GM19455 (cell line): ENCODE results near the gene FAM131A.

Source experiments
- ATAC-seq: cut with Tn5 transposase; IDR thresholded peaks from one replicate; pipeline ENCODE4 v1.9.1; 2021; ENCODE audit not compliant: unreplicated experiment

Gene FAM131A, protein sequence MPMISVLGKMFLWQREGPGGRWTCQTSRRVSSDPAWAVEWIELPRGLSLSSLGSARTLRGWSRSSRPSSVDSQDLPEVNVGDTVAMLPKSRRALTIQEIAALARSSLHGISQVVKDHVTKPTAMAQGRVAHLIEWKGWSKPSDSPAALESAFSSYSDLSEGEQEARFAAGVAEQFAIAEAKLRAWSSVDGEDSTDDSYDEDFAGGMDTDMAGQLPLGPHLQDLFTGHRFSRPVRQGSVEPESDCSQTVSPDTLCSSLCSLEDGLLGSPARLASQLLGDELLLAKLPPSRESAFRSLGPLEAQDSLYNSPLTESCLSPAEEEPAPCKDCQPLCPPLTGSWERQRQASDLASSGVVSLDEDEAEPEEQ

DNA sequence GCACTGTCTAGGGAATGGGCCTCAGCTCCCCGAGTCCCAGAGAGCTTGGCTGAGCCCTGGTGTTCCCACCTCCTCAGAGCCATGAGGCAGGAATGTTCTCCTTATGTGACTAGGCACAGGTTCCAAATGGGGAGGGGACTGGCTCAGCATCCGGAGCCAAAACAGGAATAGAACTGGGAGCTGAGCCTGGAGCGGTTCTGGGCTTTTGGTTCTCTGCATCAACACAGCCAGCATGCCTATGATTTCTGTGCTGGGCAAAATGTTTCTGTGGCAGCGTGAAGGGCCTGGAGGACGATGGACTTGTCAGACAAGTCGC, at the start of gene FAM131A:
Gene FAM131A, plus strand, starts transcription at position 202 of the 316 bp plus-strand sequence. Its CDS starts 31 bp downstream, at position 233.
- ATAC-seq, result no peak

GRCh38 chr3:184289426-184289938, 47.9 kb upstream of the FAM131A start:
- ATAC-seq, result no peak

- ATAC-seq, result no peak
Measured at GRCh38 chr3:184290331-184290730, 47.1 kb upstream of the FAM131A start.

- no peak for ATAC-seq
Measured at GRCh38 chr3:184291044-184291737, 46.2 kb upstream of the FAM131A start.

- no peak for ATAC-seq
Measured at GRCh38 chr3:184291738-184292445, 45.5 kb upstream of the FAM131A start.

GRCh38 chr3:184295771-184296170, 41.6 kb upstream of the FAM131A start:
- no peak for ATAC-seq

DNA sequence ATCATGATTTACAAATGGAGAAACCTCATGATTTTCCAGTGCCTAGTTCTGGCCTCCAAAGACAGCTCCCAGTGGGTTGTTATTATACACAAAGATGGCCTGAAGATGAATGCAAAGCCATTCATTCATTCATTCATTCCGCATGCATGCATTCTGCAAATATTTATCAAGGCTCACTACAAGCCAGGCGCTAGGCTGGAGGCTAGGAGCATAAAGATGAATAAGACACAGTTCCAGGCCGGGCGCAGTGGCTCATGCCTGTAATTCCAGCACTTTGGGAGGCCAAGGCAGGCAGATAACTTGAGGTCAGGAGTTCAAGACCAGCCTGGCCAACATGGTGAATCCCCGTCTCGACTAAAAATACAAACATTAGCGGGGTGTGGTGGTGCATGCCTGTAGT, 40.8 kb upstream of the FAM131A start:
- no peak for ATAC-seq

- ATAC-seq, result peak; percentile 89
Measured at GRCh38 chr3:184298759-184299487, 38.5 kb upstream of the FAM131A start, which contains the start of gene PSMD2. PSMD2 (plus strand) TSS chr3:184299241; CDS start chr3:184299267, 26 bp downstream.

DNA sequence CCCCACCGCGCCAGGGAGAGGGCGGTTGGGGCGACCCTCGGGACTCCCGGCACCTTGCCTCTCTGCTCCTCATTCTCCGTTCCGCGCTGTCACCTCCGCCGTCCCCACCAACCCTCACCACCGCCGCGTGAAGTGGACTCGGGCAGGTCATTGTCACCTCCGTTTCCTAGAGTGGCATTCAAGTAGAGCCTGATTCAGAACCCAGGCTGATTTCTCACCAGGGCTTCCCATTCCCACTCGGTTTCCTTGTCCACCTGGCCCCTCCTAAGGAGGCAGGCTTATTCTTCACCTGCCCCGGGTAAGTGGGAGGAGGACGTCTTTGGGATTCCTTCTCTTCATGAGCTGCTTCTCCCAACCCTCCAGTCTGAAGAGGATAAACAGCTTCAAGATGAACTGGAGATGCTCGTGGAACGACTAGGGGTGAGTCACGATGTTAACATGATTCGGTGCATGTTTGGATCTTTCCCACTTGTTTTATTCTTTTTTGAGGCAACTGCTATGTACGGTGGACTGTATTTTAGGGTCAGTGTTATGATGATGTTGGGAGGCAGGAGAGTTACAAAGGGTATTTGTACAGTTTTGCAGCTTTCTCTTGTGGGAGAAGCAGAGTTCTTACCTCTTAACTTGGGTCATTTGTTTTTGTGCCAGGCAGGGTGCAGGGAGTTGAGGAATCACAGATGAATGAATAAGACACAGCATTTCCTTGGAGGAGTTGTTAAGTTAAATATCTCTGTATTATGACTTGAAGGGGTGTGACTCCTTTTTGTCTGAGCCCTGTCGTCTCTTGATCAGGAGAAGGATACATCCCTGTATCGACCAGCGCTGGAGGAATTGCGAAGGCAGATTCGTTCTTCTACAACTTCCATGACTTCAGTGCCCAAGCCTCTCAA, 37.7 kb upstream of the FAM131A start:
- ATAC-seq, result no peak

DNA sequence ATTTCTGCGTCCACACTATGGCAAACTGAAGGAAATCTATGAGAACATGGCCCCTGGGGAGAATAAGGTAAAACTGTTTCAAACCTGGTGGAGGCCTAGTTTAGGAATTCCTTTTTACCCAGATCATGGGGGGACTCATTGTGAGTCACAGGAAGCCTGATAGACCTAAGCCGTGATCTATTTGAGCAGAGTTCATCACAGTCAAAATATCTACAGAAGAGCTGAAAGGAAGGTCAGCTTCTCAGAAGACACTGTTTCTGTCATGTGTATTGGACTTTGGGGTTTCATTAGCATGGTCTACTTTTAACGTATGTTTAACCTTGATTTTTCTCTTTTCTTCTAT, 37.1 kb upstream of the FAM131A start:
- no peak for ATAC-seq

DNA sequence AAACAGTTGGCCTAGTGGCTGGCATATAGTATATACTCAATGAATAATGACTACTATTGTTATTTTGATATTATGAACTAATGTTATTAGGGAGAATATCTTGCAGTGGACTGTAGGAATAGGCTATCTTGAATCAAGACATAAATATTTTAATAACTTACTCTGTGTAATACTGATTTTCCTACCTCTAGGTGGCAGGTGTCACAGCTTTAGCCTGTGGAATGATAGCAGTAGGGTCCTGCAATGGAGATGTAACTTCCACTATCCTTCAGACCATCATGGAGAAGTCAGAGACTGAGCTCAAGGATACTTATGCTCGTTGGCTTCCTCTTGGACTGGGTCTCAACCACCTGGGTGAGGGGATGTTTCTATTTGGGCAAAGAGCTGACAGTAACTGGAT, 31.8 kb upstream of the FAM131A start:
- ATAC-seq, result no peak

- ATAC-seq, result no peak
Measured at GRCh38 chr3:184306341-184306972, 30.9 kb upstream of the FAM131A start.

DNA sequence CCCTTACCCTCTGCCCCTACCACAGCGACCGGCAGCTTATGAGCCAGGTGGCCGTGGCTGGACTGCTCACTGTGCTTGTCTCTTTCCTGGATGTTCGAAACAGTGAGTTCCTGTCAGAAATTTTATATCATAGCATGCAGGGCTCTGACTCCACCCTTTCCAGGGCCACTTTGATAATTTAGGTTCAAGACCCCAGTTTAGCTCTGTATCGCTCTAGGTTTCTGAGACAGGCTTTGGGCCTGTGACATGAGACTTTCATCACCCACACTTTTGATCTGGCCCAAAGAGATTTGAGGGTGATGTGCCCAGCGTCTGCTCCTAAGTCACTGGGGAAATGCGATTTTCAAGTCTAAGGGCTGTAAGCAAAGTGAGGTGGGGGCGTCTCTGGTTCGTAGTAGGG, 29.5 kb upstream of the FAM131A start:
- ATAC-seq, result no peak

GRCh38 chr3:184308744-184309143, 28.7 kb upstream of the FAM131A start:
- no peak for ATAC-seq

DNA sequence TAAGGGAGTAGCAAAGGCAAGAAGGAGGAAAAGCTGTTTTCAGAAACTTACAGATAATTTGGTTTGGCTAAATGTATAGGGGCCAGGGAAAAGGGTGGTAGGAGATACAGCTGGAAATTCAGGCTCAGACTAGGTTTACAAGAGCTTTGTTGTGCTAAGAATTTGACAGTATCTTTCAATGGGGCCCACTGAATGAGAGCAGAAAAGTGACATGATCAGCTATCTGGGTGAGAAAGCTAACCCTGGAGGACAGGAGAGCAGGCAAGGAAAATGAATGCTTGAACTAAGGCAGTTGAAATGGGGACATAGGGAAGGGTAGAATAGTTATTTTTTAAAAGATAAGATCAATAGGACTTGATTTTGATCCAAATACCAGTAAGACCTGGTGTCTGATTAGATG, 25.8 kb upstream of the FAM131A start:
- no peak for ATAC-seq

DNA sequence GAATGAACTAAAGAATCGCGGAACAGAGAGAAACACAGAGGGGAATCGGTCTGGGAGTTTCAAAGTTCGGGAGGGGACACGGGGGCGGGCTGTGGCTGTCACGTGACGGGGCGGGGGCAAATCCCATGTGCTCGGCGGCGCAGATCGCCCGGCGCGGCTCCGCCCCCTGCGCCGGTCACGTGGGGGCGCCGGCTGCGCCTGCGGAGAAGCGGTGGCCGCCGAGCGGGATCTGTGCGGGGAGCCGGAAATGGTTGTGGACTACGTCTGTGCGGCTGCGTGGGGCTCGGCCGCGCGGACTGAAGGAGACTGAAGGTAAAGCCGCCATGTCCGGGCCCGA, 23.1 kb upstream of the FAM131A start, which contains the start of gene EIF4G1:
Gene EIF4G1, plus strand, starts transcription at position 244 of the 337 bp plus-strand sequence. CDS start 1,191 bp downstream, outside the sequence.
- ATAC-seq, result peak; percentile 83

DNA sequence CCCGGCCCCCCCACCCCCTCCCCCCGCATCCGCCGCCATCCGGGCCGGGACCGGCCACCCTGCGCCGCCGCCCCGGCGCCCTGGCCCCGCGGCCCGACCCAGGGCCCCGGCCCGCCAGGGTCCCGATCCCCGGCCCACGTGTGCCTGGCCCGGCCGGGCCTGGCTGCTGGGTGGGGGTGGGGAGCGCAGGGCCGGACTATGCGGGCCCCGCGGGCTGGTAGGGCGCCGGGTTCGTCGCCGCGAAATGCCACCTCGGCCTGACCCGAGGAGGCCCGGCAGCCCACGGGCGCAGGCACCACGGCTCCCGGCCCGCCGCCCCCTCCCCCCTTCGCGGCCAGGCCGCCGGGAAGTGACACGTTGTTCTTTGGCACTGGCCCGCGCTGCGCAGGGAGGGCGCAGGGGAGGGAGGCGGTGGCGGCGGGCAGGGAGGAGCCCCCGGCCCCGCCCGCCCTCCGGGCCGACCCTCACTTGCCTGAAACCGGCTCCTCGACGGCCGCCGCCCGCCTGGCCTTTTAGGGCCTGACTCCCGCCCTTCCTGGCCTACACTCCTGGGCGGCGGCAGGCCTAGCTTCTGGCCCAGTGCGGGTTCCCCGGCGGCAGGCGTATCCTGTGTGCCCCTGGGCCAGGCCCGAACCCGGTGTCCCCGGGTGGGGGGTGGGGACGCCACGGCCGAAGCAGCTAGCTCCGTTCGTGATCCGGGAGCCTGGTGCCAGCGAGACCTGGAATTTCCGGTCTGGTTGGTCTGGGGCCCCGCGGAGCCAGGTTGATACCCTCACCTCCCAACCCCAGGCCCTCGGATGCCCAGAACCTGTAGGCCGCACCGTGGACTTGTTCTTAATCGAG, 22.5 kb upstream of the FAM131A start:
- peak; percentile 50 for ATAC-seq

DNA sequence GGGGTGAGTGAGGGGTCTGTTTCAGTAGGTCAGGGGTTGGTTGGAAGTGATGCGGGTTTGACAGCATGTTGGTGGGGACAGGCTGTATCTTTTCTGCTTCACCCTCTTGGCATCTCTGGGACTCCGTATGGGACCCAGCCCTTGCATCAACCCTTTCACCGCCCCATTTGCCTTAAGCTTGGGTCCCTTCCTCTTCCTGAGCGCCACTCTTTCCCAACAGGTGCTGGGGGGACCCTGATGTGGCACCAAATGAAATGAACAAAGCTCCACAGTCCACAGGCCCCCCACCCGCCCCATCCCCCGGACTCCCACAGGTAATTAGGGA, 21.9 kb upstream of the FAM131A start:
- peak; percentile 2 for ATAC-seq
